ENCODE data around the gene MAFF.
A peak's percentile ranks its signal among the peaks of the same experiment; 100 is the strongest.
"Not testable (repeated sequence)": the region's sequence is repeated elsewhere in the genome, so short reads cannot be mapped to it uniquely, and the experiment has no call there.

The MAFF gene

DNA sequence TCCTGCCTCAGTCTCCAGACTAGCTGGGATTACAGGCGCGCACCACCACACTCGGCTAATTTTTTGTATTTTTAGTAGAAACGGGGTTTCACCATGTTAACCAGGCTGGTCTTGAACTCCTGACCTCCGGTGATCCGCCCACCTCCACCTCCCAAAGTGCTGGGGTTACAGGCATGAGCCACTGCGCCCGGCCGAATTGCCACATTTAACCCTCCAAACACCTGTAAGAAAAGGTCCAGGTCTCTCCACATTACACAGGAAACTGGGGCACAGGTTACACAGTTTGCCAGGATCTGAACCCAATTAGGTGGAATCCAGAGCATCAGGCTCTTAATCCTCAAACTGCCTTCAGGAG is 24.2 kb upstream of the MAFF start:
- not testable (repeated sequence) for DNase-seq (ENCODE audit: low read depth)

DNA sequence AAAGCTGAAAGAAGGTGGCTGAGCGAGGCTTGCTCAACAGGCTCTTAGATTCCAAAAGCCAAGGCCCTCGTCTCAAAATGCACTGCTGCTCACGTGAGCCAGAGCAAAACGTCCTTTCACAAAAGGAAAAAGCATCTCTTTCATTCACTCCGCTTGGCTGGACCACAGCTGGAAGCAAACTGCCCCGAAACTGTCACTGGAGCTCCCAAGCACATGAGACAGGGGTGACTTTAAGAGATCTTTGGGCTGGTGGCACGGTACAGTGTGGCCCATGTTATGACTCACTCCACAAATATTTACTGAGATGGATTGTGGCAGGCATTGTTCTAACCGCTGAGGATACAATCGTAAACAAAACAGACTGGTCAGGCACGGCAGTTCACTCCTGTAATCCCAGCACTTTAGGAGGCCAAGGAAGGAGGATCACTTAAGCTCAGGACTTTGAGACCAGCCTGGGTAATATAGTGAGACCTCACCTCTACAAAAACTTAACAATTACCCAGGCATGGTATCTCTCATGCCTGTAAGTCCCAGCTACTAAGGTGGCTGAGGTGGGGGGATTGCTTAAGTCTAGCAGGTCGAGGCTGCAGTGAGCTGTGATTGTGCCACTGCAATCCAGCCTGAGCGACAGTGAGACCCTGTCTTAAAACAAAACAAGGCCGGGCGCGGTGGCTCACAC is 23.7 kb upstream of the MAFF start:
- DNase-seq (ENCODE audit: low read depth): no peak

DNA sequence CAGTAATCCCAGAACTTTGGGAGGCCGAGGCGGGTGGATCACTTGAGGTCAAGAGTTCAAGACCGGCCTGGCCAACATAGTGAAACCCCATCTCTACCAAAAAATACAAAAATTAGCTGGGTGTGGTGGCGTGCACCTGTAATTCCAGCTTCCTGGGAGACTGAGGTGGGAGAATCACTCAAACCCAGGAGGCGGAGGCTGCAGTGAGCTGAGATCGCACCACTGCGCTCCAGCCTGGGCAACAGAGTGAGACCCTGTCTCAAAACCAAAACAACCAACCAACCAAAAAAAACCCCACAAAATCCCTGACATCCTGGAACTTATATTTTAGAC is 23.2 kb upstream of the MAFF start:
- DNase-seq (ENCODE audit: low read depth): not testable (repeated sequence)

DNA sequence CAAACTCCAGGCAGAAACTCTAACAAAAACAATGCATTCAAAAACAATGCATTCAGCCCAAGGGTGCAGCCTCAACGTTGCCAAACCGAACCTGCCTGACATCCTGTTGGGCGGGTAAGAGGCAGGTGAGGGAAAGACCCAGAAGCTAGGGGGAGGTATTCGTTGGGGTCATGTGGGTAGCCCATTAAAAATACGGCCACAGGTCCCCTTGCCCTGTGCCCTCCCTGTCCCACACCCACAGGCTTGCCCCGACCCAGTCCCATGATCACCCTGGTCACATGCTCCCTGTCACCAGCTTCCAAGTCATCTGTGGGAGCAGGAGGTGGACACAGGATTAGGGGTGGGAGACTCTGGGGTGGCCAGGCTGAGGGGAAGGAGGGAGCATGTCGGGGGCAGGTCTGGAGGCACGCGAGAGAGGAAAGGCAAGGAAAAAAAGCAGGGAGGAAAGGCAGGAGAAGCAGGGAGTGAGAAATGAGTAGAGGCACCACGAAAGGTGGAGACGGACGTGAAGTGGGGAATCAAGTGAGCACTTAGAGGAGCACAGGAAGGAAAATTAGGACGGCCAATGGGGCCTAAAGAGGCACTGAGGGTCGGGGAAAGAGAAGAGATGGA is 20.8 kb upstream of the MAFF start:
- no peak for DNase-seq (ENCODE audit: low read depth)

DNA sequence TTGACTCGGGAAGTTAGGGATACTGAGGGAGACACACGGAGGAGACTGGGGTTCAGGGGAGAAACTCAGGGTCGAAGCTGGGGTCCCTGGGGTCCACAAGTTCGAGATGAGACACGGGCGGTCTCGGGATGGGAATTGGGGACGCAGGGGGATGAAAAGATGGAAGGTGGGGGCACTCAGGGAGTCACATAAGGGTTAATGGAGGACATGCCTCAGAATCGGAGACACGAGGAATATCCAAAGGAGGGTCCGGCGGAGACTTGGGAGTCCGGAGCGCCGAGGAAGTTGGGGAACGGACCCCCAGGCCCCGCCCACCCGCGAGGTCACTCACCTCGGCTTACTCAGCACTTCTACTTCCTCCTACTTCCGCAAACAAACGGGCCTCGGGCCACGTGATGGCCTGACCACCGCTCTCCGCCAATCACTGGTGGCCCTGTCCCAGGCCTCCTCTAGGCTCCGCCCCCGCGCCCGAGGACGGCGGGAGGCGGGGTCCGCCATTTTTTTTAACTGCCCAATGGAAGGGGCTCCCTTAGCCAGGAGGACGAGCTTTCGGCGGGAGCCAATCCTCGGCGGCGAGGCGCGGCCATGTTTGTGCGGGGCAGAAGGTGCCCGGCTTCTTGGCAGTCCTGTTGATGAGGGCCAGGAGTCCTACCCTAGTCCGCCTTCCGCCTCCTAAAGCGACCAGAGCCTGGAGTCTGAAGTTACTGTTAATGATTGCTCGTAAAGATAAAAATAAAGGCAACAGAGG is 20.2 kb upstream of the MAFF start, which contains the start of gene PLA2G6:
Gene PLA2G6, minus strand, starts transcription at position 378 of the 748 bp plus-strand sequence. CDS start 12,404 bp downstream, outside the sequence.
- DNase-seq (ENCODE audit: low read depth): peak; percentile 94

DNA sequence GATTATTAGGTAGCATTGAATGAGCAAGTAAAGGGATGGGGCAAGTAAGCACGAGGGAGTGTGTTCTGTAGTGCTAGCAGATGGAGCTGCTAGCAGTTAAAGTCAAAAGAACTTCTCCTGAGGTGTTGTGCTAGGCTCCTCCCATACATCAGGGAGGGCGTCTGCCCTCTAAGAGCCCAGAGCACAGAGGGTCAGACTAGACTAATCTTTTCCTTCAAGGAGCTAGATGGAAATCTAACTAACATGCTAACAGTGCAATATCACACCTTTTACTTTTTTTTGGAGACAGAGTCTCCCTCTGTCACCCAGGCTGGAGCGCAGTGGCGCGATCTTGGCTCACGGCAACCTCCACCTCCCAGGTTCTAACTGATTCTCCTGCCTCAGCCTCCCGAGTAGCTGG is 17.0 kb upstream of the MAFF start:
- no peak for DNase-seq (ENCODE audit: low read depth)

DNA sequence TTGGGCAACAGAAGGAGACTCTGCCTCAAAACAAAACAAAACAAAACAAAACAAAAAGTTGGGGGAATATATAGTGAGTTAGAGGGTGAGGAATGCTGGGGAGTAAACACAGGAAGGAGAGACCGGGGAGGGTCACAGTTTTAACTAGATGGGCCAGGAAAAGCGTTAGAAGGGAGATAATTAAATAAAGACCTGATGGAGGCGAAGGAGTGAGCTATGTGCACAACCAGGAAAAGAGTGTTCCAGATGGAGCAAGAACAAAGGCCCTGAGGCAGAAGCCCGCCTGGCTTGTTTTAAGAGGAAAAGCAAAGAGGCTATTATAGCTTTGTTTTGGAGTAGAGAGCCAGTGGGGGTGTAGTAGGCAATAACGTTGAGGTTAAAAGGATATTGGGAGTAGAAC is 15.4 kb upstream of the MAFF start:
- no peak for DNase-seq (ENCODE audit: low read depth)

DNA sequence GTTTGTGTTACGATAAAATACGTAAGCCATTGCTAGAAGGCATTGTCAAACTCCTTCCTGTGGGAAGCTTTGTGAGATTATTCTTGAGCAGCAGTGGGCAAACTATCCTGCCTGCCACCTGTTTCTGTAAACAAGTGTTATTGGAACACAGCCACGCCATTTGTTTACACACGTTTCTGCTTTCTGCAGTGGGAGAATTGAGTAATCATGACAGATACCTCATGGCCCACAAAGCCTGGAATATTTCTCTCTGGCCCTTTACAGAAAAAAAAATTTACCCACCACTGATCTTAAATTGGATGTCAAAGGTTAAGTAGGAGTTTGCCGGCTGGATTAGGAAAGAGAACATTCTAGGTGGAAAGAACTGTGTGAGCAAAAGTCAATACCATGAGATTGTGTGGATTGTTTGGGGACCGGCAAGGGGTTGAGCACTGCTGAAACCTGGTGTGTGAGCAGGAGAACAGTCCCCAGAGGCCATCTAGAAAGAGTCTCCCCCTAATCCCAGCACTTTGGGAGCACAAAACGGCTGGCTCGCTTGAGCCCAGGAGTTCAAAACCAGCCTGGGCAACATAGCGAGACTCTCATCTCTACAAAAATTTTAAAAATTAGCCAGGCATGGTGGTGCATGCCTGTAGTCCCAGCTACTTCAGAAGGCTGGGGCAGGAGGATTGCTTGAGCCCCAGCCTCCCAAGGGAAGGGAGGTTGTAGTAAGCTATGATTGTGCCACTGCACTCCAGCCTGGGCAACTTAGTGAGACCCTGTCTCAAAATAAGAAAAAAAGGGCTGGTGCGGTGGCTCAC is 14.2 kb upstream of the MAFF start:
- no peak for DNase-seq (ENCODE audit: low read depth)

DNA sequence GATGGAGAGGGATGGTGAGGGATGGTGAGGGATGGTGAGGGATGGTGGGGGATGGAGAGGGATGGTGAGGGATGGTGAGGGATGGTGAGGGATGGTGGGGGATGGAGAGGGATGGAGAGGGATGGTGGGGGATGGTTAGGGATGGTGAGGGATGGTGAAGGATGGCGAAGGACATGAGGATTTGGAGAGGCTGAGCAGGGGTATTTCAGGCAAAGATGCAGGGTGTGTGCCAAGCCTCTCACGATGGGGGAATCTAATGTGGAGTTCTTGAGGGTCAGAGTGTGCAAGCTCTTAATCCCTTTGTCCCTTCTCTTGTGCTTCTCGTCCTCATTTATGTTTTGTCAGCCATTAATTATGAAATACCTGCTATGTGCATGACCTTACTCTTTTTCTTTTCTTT is 12.7 kb upstream of the MAFF start:
- DNase-seq (ENCODE audit: low read depth): no peak

DNA sequence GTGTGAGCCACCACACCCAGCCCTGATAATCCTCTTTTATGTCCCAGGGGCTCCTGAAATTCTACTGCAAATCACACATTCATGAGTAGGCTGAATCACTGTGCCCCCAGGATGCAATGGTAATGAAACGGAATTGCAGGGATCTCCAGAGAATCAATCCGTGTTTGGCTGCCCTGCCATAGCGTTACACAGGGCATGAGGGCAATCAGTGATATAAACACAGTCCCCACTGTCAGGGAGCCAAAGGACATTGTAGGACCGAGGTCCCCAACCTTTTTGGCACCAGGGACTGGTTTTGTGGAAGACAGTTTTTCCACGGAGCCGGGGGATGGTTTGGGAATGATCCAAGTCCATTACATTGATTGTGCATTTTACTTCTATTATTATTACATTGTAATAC is 11.2 kb upstream of the MAFF start:
- no peak for DNase-seq (ENCODE audit: low read depth)

DNA sequence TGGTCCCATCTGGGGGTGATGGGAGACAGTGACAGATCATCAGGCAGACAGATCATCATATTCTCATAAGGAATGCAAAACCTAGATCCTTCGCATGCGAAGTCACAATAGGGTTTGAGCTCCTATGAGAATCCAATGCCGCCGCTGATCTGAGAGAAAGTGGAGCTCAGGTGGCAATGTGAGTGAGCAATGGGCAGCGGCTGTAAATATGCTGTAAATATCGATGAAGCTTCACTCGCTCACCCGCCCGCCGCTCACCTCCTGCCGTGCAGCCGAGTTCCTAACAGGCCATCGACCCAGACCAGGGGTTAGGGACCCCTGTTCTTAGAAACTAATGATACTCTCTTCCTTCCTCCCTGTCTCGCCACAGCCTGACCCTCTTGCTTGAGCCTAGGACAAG is 10.7 kb upstream of the MAFF start:
- no peak for DNase-seq (ENCODE audit: low read depth)

DNA sequence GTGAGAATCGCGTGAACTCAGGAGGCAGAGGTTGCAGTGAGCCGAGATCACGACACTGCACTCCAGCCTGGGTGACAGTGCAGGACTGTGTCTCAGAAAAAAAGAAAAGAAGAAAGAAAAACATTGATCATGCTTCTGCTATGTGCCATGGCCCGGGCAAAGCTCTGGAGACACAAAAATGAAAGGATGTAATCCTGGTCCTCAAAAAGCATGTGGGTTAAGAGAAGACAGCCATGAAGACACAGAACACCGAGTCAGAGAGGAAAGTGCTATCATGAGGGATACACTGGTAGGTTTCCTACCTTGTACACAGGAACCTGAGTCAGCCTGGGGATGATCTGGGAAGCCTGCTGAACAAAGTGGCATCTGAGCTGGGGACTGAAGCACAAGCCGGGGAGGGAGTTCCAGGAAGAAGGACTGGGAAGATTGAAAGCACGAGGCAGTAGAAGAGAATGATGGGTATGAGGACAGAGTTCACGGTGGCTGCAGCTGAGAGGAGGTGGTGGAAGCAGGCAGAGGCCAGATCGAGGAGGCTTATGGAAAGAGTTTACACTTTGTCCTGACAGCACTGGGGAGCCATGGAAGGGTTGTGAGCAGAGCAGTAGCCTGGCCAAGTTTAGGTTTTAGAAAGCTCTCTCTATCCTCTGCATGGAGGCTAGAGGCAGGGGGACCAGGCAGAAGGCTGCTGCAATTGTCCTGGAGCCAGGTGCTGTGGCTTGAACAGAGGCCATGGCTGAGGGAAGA is 9.9 kb upstream of the MAFF start:
- DNase-seq (ENCODE audit: low read depth): no peak

DNA sequence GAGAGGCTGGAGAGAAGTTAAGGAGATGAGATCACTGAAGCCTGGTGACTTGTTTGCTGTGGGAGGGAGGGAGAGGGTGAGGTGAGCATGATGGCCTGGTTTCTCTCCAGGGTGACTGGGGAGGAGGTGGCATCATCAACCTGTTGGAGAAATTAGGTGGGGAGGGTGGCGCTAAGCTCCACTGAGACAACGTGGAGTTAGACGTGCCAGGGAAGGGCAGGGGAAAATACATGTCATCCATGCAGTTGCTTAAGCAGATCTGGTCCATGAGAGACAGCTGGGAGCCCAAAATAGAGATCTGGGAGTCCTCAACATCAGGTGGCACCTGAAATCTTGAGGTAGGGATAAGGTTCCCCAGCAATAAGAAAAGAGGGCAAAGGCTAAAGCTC is 9.3 kb upstream of the MAFF start:
- no peak for DNase-seq (ENCODE audit: low read depth)

DNA sequence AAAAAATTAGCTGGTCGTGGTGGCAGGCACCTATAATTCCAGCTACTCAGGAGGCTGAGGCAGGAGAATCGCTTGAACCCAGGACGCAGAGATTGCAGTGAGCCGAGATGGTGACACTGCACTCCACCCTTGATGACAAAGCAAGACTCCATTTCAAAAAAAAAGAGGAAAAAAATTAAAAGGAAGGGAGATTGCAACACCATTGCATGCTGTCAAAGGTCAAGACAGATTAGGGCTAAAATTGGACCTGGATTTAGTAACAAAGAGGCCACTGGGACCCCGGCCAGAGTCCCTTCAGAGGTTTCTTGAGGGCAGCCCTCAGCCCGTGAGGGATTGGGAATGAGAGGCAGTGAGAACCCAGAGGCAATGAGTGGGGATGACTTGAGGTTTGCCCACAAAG is 8.2 kb upstream of the MAFF start:
- no peak for DNase-seq (ENCODE audit: low read depth)

DNA sequence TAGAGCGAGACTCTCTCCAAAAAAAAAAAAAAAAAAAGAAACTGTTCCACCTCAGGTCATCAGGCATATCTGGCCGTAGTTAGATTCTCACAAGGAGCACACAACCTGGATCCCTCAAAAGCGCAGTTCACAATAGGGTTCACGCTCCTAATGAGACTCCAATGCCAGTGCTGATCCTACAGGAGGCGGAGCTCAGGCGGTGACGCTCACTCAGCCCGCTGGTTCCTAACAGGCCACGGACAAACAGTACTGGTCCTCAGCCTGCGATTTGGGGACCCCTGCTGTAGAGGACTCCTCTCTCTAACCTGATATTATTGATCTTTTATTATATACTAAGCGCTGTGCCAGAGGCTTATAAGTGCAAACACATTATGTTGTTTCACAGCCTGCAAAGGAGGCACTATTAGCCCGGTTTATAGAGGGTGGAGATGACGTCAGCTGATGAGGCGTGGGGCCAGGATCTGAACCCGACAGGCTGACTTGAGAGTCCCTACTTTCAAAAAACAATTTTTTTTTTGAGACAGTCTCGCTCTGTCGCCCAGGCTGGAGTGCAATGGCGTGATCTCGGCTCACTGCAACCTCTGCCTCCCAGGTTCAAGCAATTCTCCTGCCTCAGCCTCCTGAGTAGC is 4.9 kb upstream of the MAFF start:
- DNase-seq (ENCODE audit: low read depth): no peak

DNA sequence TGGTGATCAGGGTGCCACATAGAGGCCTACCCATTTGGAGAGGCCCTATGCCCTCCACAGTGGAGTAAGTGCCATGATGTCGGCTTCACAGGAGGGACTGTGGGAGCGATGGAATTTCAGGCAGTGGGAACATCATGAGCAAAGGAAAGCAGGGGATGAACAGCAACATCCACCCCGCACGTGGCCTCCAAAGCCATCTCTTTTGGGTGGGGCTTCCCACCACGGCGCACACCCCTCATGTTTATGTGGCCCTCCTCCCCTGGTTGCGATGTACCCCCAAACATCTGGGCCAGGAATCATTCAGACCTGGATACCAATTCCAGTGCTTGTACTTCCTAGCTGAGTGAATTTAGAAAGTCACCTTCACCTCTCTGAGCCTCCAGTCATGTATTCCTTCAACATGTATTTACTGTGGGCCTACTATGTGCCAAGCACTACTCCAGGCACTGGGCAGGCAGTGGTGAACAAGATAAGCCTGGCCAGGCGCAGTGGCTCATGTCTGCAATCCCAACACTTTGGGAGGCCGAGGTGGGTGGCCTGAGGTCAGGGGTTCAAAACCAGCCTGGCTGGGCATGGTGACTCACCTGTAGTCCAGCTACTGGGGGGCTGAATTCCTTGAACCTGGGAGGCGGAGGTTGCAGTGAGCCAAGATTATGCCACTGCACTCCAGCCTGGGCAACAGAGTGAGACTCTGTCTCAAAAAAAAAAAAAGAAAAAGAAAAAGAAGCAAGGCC is 1.8 kb upstream of the MAFF start:
- DNase-seq (ENCODE audit: low read depth): no peak

DNA sequence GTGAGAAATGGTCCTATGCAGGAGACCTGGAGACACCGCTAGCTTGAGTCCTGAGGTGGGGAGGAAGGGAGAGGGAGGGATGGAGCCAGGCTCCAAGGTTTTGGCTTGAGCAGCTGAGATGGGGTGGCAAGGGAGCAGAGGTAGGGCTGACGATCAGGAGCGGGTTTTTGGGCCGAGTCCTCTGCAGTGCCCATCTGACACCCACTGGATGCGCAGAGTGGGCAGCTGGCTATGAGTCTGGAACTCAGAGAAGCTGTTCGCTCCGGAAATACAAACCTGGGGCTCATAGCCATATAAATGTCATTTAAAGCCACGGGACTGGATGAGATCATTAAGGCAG is 453 bp upstream of the MAFF start:
- no peak for DNase-seq (ENCODE audit: low read depth)

DNA sequence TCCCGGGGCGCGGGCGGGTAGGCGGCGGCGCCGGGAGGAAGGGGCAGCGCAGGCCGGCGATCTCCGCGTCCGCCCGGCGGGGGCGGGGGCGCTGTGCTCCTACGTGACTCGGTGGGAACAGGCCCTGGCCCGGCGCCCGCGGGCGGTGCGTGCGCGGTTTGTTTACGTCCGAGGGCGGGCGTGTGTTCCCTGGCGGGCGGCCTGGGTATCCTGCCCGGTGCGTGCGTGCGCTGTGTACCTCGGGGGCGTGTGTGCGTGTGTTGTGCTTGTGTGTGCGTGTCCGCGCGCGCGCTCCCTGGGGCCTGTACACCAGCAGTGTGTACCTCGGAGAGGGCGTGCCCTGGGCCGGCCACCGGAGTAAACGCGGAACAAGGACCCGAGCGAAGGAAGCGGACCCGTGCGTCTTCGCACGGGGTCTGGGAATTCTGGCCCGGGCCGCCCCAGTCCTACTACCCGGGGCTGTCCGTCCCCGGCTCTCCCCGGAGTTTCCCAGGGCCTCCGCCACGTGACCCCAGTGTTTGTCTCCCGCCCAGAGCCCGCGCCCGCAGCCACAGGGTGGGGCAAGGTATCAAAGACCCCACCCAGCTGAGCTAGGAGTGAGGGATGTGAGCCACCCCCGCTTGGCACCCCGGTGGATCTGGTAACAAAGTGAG is 769 bp downstream of the MAFF start:
- peak; percentile 49 for DNase-seq (ENCODE audit: low read depth)

DNA sequence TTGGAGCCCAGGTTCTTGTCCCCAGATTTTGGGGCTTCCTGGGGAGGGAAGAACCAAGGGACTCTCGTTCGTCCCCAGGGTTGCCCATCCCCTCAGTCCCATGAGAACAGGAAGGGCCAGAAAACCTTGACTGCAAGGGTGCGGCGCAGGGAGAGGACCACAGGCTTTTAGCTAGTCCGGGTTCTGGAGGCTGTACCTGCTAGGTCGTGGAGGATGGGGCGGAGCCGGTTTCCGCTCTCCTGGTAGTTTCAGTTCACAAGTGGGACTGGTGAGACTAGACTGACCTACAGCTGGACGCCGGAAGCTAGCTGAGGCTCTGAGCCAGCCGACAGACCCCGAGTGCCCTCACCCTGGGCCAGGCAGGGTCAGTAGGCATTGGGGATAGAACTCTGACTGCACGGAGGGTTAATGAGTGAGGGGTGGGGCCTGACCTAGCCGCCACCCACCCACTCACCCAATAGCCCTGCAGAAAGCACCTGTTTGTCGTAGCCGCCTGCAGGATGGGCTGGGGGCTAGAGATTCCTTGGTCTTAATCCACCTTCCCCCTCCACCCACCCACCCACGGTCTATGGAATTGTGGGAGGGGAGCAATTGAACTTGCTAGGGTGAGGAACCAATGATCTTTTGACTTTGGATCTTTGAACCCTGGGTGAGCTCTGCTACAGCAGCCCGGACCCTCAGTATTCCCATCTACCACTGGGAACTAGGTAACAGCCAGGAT is 1.5 kb downstream of the MAFF start:
- DNase-seq (ENCODE audit: low read depth): no peak
